GM20000 (cell line): ENCODE measurements around the gene HIGD1C.
A peak's percentile ranks its signal among the peaks of the same experiment; 100 is the strongest.

ENCODE experiments used
- DNase-seq: peaks from one replicate; pipeline ENCODE4 v3.0.0; 2012; ENCODE audit warnings: low spot score
- TF ChIP-seq, protein P1 (sequence below): IDR thresholded peaks from 2 replicates; pipeline ENCODE4 v1.5.1; 2012; ENCODE audit warnings: mild to moderate bottlenecking, control low read depth; ENCODE audit errors: extremely low read depth, missing control alignments

HIGD1C gene

DNA sequence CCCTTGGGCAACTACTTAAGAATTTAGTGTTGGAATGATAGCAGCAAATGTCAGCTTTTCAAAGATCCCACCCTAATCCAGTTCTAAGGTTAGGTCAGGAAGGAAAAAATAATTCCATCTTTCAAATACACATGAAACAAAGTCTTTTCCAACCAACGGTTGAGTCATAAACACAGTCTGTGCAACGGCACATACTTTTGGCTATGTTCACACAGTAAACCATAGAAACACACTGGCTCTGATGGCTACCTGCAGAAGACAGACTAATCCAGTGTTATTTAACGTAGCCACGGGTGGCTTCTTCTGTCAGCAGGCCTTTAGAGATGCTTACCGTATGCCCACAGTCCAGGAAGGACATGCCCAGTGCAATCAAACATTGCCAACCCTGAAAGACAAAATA is 35.7 kb downstream of the HIGD1C start:
- TF ChIP-seq, protein P1, sequence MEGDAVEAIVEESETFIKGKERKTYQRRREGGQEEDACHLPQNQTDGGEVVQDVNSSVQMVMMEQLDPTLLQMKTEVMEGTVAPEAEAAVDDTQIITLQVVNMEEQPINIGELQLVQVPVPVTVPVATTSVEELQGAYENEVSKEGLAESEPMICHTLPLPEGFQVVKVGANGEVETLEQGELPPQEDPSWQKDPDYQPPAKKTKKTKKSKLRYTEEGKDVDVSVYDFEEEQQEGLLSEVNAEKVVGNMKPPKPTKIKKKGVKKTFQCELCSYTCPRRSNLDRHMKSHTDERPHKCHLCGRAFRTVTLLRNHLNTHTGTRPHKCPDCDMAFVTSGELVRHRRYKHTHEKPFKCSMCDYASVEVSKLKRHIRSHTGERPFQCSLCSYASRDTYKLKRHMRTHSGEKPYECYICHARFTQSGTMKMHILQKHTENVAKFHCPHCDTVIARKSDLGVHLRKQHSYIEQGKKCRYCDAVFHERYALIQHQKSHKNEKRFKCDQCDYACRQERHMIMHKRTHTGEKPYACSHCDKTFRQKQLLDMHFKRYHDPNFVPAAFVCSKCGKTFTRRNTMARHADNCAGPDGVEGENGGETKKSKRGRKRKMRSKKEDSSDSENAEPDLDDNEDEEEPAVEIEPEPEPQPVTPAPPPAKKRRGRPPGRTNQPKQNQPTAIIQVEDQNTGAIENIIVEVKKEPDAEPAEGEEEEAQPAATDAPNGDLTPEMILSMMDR = no peak

DNA sequence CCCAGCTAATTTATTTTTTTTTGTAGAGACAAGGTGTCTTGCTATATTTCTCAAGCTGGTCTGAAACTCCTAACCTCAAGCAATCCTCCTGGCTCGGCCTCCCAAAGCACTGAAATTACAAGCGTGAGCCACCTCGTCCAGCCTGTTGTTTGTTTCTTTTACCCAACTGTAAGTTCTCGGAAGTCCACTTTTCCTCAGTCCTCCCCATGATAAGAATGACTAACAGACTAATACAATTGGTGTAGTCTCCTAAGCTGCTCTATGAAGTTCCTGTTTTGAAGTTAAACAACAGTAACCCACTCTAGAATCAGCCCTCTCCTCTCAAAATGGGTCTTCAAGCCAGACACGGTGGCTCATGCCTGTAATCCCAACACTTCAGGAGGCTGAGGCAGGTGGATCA is 36.5 kb downstream of the HIGD1C start:
- DNase-seq = no peak
- TF ChIP-seq, protein P1 = no peak

More for the DNA sequence above, 35.7 kb downstream of the HIGD1C start:
- DNase-seq = no peak

DNA sequence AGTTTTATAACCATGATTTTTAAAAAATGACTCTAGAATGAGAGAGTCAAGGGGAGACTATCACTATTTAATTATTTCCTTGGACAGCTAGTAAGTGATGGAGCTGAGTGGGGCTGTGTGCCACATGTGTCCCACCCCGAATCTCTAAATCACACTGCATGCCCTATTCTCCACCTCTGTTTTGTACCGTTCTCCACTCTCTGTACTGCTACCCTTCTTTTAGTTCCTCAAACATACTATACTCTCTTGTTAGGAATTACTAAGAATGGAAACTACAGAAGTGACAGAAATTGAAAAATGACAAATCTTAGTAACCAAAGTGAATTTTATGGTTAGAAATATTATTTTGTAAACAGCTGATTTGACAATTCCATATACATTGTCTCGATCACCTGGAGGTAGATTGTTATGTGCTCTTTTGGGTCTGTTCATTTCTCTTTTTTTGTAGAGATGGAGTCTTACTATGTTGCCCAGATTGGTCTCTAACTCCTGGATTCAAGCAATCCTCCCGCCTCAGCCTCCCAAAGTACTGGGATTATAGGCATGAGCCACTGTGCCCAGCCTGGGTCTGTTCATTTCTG is 37.9 kb downstream of the HIGD1C start:
- no peak for DNase-seq
- TF ChIP-seq, protein P1 = no peak

DNA sequence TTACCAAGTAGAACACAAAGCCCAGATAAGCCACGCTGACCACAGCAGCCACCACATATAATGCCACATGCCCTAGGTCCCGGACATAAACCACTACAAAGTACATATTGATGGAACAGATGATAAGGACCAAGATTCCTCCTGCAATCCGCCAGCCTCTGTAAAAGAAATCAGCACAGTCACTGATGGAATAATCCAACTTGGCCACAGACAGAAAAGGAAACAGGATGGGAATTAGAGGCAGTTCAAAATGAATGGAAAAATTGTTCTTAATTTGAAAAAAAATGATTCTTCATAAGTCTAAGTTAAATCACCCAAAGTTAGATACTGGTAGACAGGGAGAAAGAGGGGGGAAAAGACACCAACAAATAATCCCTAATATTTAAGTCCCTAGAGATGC is 38.4 kb downstream of the HIGD1C start:
- no peak for DNase-seq
- TF ChIP-seq, protein P1 = no peak

DNA sequence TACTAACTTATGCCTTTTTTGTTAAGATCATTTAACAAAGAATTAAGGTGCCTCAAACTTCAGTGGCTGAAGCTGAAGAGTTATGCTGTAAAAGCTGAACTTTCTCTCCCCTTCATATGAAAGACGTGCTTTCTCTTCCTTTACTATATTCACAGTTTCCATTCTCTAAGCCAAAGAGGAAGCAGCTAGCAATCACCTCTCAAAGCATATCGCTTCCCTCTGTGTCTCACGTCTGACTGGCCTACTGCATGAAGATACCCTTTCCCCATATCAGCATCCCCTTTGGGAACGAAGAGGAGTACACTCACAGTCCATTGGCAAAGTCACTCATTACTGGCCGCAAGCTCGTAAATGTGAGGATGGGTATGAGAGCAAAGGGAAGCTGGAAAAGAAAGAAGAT is 38.9 kb downstream of the HIGD1C start:
- TF ChIP-seq, protein P1 = no peak
- peak; percentile 18 for DNase-seq

DNA sequence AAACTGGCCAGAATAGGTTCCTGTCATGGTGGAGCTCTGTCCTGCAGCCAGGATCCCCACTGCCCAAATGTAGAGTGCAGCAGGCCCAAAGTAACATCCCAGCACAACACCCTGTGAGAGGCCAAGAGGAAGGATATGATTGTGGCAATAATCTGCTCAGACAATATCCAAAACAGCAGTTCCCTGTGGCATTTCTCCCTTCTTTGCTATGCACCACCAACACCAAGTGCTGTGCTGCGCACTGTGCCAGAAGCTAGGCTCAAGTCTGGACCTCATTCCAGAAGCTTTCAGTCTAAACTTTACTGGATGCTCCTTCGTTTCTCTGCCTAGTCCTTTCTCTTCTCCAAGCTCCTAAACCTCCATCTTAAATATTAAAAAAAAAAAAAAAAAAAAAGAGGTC is 40.5 kb downstream of the HIGD1C start:
- DNase-seq = no peak
- TF ChIP-seq, protein P1 = no peak

DNA sequence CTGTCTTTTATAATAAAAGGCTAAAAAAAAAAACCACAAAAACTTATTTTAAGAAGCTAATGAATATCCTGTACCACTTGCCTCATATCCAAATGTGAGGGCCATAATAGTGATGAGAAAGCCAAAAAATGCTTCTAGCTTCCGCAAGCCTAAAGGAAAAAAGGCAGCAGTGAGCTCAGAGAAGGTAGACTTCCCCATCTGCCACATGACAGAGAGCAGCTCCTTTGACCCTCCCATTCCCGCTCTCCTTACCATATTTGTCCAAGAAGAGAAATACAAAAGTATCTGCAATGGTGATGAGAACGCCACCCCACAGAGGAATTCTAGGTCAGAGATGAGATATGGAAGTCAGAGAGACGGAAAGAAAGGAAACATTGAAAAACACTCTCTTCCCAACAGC is 46.7 kb downstream of the HIGD1C start:
- TF ChIP-seq, protein P1 = no peak
- no peak for DNase-seq
